KG1 (cell line): ENCODE data around the gene PPP1R13B.

Experiments used
- DNase-seq: peaks from one replicate; lab custom pipeline; 2025; lab: John Stamatoyannopoulos, UW

PPP1R13B gene

DNA sequence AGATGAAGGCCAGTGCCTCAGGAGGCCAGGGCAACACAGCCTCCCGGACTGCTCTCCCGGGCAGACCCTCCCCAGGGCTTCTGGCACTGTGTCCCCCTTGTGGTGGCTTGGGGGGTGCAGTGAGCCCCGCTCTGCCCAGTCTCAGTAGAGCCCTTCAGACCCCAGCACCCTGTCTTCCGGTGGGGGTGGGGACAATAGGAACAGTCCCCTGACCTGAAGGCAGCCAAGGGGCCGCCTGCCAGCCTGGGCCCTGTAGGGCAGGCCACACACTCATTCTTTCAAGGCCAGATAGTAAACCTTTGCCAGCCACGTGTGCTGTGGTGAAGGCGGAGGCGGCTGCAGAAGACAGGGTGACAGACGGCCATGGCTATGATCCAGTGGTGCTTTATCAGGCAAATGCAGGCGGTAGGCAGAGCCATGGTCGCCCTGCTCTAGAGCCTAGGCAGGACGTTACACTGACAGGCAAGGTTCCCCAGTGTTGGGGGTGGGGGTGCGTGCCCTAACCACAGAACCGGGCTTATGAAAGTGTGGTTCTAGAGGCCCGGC lies 116.8 kb downstream of the PPP1R13B start:
- no peak for DNase-seq

DNA sequence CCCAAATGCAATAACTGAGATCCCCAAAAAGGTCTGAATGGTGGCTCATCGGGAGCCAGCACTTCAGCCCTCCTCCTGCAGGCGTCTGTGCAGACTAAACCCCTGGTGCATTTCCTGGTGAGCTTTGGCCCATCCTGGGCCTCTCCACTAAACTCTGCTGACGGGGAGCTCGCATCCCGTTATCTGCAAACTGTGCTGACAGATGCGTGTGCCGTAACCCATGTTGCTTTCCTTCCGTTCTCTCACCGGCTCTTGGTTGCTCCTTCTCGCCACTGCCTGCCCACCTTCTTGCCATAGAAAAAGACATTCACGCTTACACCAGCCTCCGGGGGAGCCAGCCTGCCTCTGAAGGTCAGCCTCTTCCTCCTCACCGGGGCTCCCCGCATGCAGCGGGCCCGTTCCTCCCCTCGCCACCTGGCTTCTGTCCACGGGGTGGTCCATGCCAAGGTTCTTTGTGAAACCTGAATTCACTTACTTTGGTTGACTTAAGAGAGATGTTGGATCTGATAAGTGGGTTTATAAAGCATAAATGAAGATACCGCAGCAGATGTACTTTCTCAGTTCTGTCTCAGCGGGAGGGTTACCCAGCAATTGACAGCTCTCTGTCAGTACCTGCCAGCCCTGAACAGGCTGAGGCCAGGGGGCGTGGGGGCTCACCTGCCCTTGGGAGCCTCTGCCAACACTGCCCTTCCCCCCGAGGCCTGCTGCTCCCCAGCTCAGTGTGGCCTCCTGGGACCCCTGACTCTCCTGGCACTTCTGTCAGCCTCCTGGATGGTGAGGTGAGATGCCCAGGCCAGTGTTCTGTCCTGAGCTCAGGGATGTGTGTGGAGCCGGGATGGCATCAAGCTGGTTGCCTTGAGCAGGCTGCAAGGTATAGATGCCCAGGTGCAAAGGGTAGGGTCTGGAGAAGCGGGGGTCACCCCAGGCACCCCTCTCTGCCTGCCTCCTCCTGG lies 117.6 kb downstream of the PPP1R13B start:
- no peak for DNase-seq

DNA sequence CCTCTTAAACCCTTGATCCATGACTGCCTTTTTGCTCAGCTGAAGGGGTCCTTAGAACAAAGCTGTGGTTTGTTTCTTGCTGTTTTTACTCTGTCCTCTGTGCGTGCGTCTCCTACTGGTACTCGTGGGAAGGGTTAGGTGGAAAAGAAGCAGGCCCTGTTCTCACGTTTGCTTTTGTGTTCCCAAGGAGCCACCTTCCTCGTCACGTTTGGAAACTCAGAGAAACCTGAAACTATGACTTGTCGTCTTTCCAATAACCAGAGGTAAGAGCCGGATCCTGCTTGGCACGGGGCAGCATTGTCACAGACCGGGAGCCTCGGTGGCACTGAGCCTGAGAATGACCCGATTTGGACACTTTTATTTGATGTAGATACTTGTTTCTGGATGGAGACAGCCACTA lies 118.7 kb downstream of the PPP1R13B start:
- DNase-seq, result no peak

DNA sequence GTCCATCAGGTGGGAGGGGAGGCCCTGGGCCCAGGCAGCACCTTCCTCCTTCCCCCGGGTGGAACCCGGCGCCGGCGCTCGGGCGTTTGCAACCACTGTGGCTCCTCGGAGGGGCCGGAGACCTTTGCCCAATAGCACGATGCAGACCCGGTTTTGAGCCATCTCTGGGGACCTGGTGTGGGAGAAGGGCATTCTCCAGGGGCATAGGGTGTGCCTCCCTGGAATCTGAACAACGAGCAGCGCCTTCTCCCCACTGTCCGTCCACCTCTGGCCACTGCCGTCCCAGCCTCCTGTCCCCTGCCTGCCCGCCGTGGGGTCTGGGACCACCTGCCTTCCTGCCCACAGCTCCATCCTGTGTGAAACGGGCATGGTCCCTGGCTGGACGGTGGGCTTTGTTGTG lies 119.2 kb downstream of the PPP1R13B start:
- no peak for DNase-seq

DNA sequence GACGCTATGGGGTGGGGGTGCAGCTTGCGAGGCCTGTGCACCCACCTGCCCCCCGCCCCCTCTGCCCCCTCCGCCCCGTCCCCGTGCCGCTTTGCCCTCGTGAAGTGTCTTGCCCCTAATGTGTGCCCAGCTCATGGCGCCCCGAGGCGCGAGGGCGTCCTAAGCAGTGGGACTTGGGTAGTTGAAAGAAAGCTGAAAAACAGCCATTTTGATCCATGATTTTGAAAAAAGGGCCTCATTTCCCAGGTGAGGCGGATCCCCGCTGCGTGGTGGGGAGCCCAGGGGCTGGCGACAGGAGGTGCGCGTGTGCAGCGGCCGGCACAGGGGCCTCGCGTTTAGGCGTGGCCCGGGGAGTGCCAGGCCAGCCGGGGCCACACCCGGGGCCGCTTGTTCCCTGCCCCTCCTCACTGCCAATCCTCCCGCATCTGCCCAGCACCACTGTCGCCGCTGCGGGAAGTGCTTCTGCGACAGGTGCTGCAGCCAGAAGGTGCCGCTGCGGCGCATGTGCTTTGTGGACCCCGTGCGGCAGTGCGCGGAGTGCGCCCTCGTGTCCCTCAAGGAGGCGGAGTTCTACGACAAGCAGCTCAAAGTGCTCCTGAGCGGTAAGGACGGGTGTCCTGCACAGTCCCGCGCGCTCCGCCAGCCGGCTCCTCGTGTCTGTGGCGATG lies 119.9 kb downstream of the PPP1R13B start:
- no peak for DNase-seq

DNA sequence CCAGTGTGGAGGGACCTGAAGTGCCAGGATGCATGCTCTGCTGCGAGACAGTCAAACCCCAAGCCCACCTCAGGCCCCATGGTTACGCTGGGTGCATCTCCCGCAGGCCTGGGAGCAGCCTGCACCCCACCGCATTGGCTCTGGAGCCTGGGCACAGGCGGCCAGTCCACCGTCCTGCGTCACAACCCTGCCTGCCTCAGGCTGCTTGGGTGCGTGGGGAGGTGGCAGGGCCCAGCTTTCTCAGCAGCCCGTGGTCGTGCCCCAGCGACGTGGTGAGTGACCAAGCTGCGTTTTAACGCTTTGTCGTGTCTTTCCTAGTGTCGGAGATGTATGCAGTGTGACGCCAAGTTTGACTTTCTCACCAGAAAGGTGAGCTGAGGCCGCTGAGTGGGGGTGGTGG lies 120.9 kb downstream of the PPP1R13B start:
- DNase-seq, result no peak

DNA sequence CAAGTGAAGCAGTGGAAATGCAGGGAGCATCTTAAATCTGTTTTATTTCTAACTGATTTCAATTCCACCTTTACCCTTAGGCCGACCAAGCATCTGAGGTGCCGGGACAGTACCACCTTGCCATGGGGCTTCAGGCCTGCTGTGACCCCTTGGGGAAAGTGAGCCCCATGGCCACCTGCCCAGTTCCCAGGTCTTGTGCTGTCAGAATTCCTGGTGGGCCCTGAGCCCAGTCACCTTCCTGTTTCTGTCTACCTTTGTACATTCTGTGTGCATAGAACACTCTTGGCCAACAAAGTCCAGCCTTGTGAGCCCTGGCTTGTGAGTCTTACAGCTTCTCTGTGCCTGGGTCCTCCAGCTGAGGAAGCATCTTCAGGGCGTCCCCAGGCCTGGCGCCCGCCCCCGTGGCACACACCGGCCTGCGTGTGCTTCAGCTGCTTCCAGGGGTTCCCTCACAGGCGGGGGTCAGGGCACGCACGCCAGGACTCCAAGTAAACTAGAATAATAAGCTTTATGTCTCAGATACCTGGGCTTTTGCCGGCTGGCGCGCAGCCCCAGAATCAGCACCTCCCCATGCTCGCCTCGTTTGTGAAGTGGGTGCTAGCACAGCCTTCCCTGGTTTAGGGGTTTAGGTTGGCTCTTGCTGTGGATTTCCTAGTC lies 121.5 kb downstream of the PPP1R13B start:
- no peak for DNase-seq

DNA sequence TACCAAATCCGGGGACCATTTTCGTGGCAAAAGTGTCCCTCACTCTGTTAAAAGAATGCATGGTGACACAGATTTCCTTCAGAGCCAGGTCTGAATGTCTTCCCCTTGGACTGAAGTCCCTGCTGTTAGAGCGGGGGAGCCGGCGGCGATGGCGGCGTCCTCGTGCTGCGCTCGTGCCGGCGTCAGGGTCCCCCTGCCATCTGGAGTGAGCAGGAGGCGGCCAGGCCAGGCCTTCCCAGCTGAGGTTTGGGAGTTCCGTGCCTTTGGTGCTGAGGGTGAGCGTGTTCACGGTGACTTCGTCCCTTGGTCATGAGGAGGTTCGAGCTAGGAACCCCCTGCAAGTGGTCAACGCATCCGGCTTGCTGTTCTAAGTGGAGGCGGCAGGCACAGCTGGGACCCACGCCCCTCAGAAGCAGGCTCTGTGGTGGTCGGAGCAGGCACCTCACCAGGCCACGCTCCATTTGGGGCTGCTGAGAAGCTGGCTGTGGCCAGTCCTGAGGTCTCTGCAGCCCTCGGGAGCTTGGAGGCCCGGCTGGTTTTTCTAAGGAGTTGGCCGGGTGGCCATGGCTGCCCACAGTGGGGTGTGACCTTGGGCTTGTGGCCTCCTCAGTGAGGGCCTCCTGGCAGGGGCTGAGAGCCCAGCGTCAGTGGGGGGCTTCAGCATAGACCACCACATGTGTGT lies 122.2 kb downstream of the PPP1R13B start:
- DNase-seq, result no peak

DNA sequence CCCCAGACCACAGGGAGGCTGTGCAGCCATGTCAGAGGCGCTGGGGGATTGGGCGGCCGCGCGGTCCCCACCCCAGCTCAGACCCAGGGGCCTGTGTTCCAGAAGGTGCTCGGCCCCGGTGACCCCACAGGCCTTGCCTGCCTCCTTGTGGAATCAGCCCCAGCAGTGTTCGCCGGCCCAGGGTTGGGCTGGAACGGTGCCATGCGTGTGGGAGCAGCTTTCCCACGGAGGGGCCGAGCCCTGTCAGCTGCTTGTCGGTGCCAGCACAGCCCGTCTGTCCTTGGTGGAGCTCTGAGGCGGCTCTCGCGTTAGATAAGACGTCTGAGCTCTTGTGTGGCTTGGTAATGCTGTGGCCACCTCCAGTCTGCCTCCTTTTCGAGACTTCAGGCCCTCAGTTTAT lies 123.3 kb downstream of the PPP1R13B start:
- DNase-seq, result no peak

DNA sequence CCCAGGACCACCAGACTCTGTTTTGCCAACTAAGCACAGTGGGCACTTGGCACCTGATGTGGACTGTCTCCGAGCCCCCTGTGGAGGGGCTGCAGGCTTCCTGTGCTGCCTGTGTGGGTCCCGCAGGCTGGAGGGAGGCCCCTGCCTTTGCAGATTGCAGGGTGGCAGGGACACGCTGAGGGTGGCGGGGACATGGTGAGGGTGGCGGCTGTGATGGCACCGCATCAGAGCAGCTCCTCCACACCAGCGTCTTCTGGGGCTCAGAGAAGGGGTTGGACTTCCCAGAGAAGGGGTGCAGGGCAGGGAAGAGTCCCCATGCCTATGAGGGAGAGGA lies 123.7 kb downstream of the PPP1R13B start:
- DNase-seq, result no peak

DNA sequence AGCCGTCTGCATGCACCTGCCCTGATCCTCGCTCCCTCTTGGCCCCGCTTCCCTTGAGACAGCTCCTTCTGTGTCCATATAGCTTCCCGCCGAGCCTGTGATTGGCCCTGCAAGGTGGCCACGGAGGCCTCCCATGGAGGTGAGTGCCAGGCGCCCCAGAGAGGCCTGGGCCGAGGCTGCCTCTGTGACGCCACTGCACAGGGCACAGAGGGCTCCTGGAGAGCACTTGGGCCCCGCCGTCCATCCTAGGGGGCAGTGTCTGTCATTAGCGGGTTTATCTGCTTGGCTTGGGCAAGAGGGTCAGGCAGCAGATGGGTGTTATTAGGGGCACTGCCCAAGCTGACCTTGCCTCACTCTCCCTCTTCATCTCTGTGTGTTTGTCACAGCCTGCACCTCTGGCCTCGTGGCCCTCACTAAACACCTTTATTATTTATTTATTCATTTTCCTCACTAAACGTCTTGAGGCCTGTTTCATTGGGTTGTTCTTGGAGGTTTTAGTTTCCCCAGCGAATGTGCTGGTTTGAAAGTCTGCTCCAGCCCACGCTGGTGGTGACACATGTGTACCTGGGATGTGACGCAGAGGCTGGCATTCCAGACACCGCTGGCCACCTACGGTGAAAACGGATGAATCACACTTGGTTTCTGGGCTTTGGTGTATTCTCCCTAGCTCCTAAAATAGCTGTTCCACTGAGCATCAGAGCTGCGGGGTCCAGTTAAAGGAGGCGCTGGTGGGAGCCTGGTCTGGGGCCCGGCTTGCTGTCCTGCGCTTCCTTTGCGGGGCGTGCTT lies 125.8 kb downstream of the PPP1R13B start:
- DNase-seq, result no peak

DNA sequence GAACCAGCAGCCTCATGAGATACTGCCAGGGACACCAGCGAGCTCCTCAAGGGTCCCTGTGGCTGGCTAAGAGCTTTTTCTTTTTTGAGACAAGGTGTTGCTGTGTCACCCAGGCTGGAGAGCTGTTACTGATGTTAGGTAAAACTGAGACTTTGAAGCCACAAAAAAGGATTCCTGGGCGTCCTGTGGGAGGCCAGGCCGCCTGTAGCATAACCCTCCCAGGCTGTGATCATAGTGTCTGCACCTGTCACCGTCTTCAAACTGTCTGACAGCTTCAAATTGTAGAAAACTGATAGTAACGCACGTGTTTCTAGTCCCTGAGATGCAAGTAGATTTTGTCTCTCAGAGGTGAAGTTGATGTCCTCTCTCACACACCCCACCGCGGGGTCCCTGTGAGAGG lies 127.6 kb downstream of the PPP1R13B start:
- no peak for DNase-seq

DNA sequence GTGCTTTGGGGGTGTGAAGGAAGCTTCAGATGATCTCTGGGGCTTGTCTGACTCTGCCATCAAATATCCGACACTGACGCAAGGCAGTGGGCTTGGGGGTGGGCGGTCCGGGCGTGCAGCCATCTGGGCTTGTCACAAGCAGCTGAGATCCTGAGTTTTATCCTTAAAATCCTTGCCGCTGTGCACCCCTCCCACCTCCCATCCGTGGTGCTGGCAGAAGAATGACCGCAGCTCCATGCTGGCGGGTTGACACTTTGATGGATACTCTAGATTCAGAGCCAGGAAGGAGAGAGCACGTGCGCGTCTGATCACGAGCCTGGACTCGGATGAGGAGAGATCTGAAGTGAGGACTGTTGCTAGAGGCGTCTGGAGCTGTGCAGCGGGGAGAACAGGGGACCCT lies 128.8 kb downstream of the PPP1R13B start:
- no peak for DNase-seq

DNA sequence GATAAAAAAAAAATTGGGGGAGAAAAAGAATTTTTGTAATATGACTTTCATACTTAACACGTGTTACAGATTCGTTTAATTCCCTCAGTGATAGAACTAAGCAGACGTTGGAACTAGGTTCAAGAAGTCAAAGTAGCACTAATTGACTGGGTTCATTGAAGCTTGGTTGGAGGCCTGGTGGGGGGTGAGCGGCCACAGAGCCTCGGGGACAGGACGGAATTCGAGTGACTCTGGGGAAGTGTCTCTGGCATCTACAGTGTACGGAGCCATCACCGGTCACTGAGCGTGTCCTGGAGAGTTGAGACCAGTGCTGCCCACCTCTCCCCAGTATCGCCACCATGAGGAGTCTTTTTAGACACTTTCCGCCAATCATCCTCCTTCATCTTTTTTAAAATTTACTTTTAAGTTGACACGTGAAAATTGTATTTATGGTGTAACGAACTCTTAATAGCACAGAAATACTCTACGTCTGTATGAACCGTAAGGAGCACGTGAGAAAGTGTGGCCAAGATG lies 130.4 kb downstream of the PPP1R13B start:
- no peak for DNase-seq

DNA sequence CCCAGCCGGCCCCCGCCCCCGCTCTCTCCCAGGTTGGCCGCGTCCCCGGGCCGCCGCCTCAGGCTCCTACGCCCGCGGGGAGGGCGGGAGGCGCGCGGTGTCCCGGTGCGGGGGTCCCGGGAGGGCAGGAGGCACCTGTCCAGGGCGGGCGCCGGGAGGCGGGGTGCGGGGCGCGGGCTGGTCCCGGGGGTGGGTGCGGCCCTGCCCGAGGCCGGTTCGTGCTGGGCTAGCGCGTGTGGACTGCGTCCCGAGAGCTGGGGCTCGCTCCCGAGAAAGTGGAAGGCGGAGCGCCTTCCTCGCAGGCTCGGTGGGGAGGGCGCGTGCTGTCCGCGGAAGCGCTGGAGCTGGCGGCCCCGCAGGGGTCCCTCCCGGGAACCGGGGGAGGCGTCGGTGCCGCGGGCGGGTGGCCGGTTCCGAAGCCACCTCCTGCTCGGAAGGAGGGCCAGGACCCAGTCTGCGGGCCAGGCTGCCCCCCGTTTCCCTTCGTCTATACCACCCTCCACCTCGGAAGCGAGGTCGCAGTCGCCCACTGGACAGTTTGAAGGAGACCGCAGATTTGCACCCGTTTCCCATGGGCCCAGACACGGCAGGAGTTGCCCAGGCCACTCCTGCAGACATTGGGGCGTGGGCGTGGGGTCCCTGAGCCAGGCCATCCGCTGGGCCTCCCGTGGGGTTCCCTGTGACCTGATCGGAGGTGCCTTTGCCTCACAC lies 131.1 kb downstream of the PPP1R13B start:
- DNase-seq, result no peak

DNA sequence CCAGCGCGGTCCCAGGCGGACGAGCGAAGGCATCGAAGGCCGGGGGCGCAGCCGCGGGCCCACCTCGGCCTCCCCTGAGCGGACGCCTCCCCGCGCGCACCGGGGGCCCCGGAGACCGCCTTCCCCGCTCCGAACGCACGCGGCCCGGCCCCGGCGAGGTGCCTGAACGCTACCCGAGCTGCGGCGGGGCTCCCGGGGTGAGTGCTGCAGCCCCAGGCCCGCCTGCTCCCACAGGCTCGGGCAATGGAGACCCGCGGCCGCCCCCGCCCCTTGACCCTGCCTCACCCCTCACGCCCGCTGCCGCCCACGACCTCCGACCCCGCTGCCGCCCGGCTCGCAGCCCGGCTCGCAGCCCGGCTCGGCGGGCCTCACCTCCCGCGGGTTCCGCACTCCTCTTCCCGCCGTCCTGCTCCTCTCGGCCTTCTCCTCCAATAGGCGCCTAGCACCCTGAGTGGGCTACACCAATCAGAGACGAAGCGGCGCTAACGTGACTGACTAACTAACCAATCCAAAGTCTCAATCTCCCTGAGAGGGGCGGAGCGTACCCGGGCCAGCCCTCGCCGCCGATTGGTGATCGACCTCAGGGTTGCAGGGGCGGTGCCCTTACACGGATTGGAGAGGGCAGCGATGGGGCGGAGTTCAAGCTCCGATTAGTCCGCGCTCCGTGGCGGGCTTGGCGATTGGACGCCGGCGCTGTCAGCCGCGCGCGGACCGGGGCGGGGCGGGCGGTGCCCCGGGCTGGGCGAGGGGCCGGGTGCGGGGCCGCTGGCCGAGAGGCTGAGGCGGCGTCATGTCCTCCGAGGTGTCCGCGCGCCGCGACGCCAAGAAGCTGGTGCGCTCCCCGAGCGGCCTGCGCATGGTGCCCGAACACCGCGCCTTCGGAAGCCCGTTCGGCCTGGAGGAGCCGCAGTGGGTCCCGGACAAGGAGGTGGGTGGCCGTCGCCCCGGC lies 132.0 kb downstream of the PPP1R13B start, which contains the start of the genes XRCC3 and ZFYVE21:
Gene XRCC3, minus strand, starts transcription at position 400 of the 949 bp plus-strand sequence. CDS start 4,364 bp downstream, outside the sequence.
Gene ZFYVE21, plus strand, starts transcription at position 759 of the 949 bp plus-strand sequence. Its CDS starts 32 bp downstream, at position 791.
- peak; percentile 99 for DNase-seq

DNA sequence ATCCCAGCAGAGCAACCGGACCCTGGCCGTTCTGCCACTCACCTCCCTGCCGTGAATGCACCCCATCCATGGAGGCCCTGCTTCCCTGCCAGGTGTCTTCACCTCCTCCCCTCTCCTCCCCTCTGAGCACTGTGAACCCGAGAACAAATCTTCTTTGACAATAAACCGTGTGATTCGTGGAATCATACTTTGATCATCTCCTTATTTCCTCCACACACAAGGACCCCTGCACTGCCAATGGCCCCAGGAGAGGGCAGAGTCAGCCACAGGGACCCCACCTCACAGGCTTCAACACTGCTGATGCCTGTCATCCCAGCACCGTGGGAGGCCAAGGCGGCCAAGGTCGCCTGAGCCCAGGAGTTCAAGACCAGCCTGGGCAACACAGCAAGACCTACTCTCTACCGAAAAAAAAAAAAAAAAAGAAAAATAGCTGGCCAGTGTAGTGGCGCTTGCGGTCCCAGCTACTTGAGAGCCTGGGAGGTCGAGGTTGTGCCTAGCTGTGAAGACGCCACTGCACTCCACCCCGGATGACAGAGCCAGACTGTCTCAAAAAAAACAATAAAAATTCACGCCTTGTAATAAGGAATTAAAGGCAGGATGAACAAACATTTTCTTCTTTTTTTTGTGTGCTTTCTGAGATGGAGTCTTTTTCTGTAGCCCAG lies 133.2 kb downstream of the PPP1R13B start:
- no peak for DNase-seq

DNA sequence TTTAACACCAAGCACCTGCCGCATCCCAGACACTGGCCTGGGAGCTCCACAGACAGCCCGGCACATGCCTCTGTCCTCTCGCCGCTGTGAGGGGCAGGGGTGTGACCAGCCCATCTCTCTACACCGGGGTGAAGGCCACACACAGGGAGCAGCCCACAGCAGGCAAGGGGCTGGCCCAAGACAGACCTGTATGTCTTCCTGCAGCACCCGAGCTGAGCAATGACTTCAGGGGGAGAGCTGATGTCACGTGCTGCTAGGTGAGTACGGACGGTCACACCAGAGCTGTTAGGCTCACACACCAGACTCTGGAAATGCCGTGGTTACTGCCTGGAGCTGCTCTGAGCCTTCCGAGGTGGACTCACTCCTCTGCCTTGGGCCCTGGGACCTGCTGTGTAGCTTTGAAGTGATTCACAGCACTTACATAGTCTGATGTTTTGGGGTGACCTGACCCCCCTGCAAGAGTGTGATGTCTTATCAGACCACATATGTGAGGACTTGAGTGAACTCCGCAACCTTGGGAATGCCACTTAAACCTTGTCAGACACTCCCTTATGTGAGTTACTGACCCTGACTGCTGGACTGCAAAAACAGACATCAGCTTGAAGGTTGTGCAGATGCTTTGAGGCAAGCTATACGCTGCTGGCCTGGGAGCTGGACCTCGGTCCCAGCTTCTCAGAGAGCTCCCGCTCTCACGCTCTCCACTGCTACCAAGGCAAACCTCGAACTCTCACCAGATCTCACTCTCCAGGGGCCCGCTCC lies 133.9 kb downstream of the PPP1R13B start:
- no peak for DNase-seq
